Transverse colon (tissue), 4 donors: ENCODE measurements around the gene GPR173.

Experiments
- EP300 ChIP-seq: sonication (generic); formaldehyde crosslinking; IDR thresholded peaks from one replicate; pipeline ENCODE4 v1.6.1; 2017; ENCODE audit warnings: antibody characterized with exemption, low read depth
- POLR2A ChIP-seq: fragments of 450-650 bp; IDR thresholded peaks from one replicate; pipeline ENCODE4 v1.6.1; 2016; ENCODE audit warnings: antibody characterized with exemption, mild to moderate bottlenecking, moderate library complexity
- POLR2AphosphoS5 ChIP-seq, 3 donors: sonication (generic); formaldehyde crosslinking; IDR thresholded peaks; one replicate each; pipeline ENCODE4 v1.6.1; 2016; ENCODE audit warnings: antibody characterized with exemption in 3 of 3
- TF ChIP-seq, protein P1 (sequence below), 5 experiments: fragments of 200-600 bp in 3 of 5; fragments of 450-650 bp in 2 of 5; sonication (generic) in 3 of 5; IDR thresholded peaks; 1 replicate in 2 of 5; 2 replicates in 3 of 5; pipeline ENCODE4 v1.5.1; 2016 to 2017; ENCODE audit warnings: antibody characterized with exemption in 5 of 5, inconsistent platforms in 3 of 5, mild to moderate bottlenecking in 2 of 5, moderate library complexity in 1 of 5

DNA sequence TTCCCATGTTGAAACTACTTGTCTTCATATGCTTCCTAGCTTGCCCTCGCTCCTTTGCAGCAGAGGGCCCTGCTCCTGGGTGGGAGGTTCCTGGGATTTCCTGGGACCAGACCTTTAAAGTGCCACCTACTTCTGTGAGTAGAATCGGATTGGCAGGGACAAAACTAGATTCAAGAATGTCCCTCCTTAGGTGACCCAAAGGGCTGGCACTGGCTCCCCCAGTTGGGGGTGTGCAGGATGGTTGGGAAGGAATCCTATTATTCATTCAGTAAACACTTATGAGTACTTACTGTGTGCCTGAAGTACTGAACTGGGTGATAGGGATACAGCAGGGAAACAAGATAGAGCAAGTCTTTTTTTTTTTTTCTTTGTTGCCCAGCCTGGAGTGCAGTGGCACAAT, 42.8 kb downstream of the GPR173 start:
- TF ChIP-seq, protein P1, sequence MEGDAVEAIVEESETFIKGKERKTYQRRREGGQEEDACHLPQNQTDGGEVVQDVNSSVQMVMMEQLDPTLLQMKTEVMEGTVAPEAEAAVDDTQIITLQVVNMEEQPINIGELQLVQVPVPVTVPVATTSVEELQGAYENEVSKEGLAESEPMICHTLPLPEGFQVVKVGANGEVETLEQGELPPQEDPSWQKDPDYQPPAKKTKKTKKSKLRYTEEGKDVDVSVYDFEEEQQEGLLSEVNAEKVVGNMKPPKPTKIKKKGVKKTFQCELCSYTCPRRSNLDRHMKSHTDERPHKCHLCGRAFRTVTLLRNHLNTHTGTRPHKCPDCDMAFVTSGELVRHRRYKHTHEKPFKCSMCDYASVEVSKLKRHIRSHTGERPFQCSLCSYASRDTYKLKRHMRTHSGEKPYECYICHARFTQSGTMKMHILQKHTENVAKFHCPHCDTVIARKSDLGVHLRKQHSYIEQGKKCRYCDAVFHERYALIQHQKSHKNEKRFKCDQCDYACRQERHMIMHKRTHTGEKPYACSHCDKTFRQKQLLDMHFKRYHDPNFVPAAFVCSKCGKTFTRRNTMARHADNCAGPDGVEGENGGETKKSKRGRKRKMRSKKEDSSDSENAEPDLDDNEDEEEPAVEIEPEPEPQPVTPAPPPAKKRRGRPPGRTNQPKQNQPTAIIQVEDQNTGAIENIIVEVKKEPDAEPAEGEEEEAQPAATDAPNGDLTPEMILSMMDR (IDR thresholded peaks at IDR 0.05) = no peak
- TF ChIP-seq POLR2AphosphoS5 (IDR thresholded peaks at IDR 0.05) (no peak), POLR2A (no peak), EP300 (no peak)
